Ovary (tissue), 9 donors: ENCODE measurements around the gene OR3A1. TPM values are rescaled to one million over a fixed set of nuclear protein-coding genes. Genes with fewer than 3 reads are reported as not detected.
"Not testable (repeated sequence)": the region's sequence is repeated elsewhere in the genome, so short reads cannot be mapped to it uniquely, and the experiment has no call there.

Source experiments
- DNase-seq, 5 donors: peaks; one replicate each; pipeline ENCODE4 v3.0.0-alpha.2; 2019 to 2020
- H3K27ac ChIP-seq, 2 donors: fragments of 200-600 bp; one replicate each; pipeline versions ENCODE4 v1.5.1 to v1.8.0; 2019 to 2022
- H3K27me3 ChIP-seq: fragments of 200-600 bp; one replicate; pipeline ENCODE4 v1.8.0; 2022
- H3K36me3 ChIP-seq: fragments of 200-600 bp; sonication (generic); one replicate; pipeline ENCODE4 v1.5.1; 2019
- H3K4me1 ChIP-seq: one replicate; pipeline ENCODE4 v1.8.1; 2013; ENCODE audit warnings: mild to moderate bottlenecking, moderate library complexity; ENCODE audit not compliant: insufficient read depth
- H3K4me3 ChIP-seq: fragments of 200-600 bp; sonication (generic); one replicate; pipeline ENCODE4 v1.5.1; 2017
- H3K9me3 ChIP-seq, 2 donors: fragments of 200-600 bp in 1 of 2; sonication (generic) in 1 of 2; one replicate each; pipeline versions ENCODE4 v1.5.1 to v1.8.1; 2013 to 2019; ENCODE audit warnings: mild to moderate bottlenecking in 1 of 2, moderate library complexity in 1 of 2
- EP300 ChIP-seq: sonication (generic); formaldehyde crosslinking; IDR thresholded peaks from one replicate; pipeline ENCODE4 v1.6.1; 2017; ENCODE audit warnings: antibody characterized with exemption
- POLR2A ChIP-seq: fragments of 450-650 bp; IDR thresholded peaks from one replicate; pipeline ENCODE4 v1.6.1; 2017; ENCODE audit warnings: antibody characterized with exemption, mild to moderate bottlenecking, moderate library complexity
- WGBS, 3 donors: extraction: QIAGEN DNeasy Blood & Tissue Kit in 1 of 3; methylation state at CpG; one replicate each; pipeline versions ENCODE4 v1.1.5 to v1.1.7; 2013 to 2017; 5-methylcytosine and 5-hydroxymethylcytosine counted together
- intact Hi-C, 4 donors: fragments of 100-400 bp; cut with DNase I; formaldehyde crosslinking; loops; one replicate each; pipeline versions ENCODE4 v1.11.0 to v1.15.1; 2022 to 2023
- polyA plus RNA-seq, 2 donors: library from polyadenylated mRNA; stranded (reverse); fragments of 200-250 nt in 1 of 2; fragments of 350-450 nt in 1 of 2; fragmentation: Illumina TruSeq in 1 of 2; extraction: RNeasy Lipid Tissue Mini Kit (QIAGEN cat#74804) in 1 of 2; gene quantifications; one replicate each; pipeline ENCODE4 v1.2.3, GENCODE V29; 2013 to 2014
- total RNA-seq, 7 donors: library from RNA; depleted of rRNA in 2 of 7; stranded (reverse); fragments of >200 nt in 2 of 7; fragmentation: NEBNext Ultra II Directional in 3 of 7; extraction: Animal tissue kit (Norgen Biotek cat#: 25700) in 3 of 7; gene quantifications; one replicate each; pipeline versions ENCODE4 v1.1.0 to v1.2.4, GENCODE V29; 2016 to 2023
- TF ChIP-seq, protein P1 (sequence below), 3 donors: fragments of 450-650 bp in 2 of 3; fragments of 200-600 bp in 1 of 3; IDR thresholded peaks; one replicate each; pipeline versions ENCODE4 v1.5.1 to v1.8.0; 2016 to 2022; ENCODE audit warnings: antibody characterized with exemption in 3 of 3, mild to moderate bottlenecking in 1 of 3
- donor health status: DM: no; HTN: no; CAD: no; lungs with moderate emphysema.
- donor health status: DM: no; HTN: no; CAD: no.
- donor health status: Bipolar disorder and iron deficiency.
- donor health status: DM: yes; HTN: yes; CAD: no.
- donor health status: DM: no; HTN: no; CAD: no.
- donor health status: DM: yes; HTN: yes; CAD: no.

The OR3A1 gene
- total and polyA plus RNA-seq, 9 donors, result 0.20 to 0.37 (median 0.28) TPM; not detected in 5

- H3K36me3 ChIP-seq, result no peaks in the 10 kb centered on the region
- no peaks in the 10 kb centered on the region for H3K9me3 ChIP-seq
- TF ChIP-seq, protein P1, sequence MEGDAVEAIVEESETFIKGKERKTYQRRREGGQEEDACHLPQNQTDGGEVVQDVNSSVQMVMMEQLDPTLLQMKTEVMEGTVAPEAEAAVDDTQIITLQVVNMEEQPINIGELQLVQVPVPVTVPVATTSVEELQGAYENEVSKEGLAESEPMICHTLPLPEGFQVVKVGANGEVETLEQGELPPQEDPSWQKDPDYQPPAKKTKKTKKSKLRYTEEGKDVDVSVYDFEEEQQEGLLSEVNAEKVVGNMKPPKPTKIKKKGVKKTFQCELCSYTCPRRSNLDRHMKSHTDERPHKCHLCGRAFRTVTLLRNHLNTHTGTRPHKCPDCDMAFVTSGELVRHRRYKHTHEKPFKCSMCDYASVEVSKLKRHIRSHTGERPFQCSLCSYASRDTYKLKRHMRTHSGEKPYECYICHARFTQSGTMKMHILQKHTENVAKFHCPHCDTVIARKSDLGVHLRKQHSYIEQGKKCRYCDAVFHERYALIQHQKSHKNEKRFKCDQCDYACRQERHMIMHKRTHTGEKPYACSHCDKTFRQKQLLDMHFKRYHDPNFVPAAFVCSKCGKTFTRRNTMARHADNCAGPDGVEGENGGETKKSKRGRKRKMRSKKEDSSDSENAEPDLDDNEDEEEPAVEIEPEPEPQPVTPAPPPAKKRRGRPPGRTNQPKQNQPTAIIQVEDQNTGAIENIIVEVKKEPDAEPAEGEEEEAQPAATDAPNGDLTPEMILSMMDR (IDR thresholded peaks at IDR 0.05), result no peak
- TF ChIP-seq POLR2A (no peak), EP300 (no peak)
- H3K27ac ChIP-seq, result no peak overlapping the region
- H3K27me3 ChIP-seq, result no peaks in the 10 kb centered on the region
- no peaks in the 10 kb centered on the region for H3K4me1 ChIP-seq
- no peak for DNase-seq
- intact Hi-C loops, result no loop called here
- 56 to 74% (median 68%) methylated on average over 3 of the region's 3 CpGs for WGBS, 3 donors
- no peak overlapping the region for H3K4me3 ChIP-seq
Observed at GRCh38 chr17:3316836-3317235, 18.7 kb upstream of the OR3A1 start.

GRCh38 chr17:3308603-3309002 lies 10.4 kb upstream of the OR3A1 start:
- H3K4me3 ChIP-seq, result no peak overlapping the region
- no peak overlapping the region for H3K27ac ChIP-seq
- TF ChIP-seq, protein P1 (IDR thresholded peaks at IDR 0.05), result no peak
- TF ChIP-seq EP300 (no peak), POLR2A (no peak)
- intact Hi-C loops, result no loop called here
- no peaks in the 10 kb centered on the region for H3K36me3 ChIP-seq
- H3K9me3 ChIP-seq, result no peaks in the 10 kb centered on the region
- no peaks in the 10 kb centered on the region for H3K4me1 ChIP-seq
- H3K27me3 ChIP-seq, result no peaks in the 10 kb centered on the region
- no peak for DNase-seq
- WGBS, 3 donors, result 63 to 70% (median 67%) methylated on average over 4 of the region's 4 CpGs

DNA sequence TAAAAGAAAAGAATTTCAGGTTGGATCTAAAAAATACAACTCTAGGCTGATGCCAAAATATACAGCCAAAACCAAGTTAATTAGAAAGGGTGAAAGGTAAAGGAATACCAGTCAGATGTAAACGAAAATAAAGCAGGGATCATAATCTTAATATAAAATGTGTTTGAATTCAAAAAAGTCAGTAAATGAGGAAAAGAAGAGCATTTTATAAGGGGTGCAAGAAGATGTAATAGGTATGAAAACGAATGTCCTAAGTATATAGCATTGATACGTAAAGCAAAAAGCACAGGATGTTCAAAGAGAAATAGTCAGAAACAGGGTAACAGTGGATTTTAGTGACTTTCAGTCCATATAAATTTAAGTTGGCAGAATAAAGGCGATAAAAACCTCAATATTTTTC lies 2.5 kb downstream of the OR3A1 start:
- 62 to 67% (median 62%) methylated on average over 4 of the region's 4 CpGs for WGBS, 3 donors
- Histone ChIP-seq H3K4me1 (no peaks in the 10 kb centered on the region), H3K27me3 (no peaks in the 10 kb centered on the region), H3K4me3 (no peak overlapping the region), H3K9me3 (no peaks in the 10 kb centered on the region), H3K36me3 (no peaks in the 10 kb centered on the region), H3K27ac (no peak overlapping the region)
- no peak for TF ChIP-seq EP300
- no peak for TF ChIP-seq POLR2A
- TF ChIP-seq, protein P1 (IDR thresholded peaks at IDR 0.05), result no peak
- intact Hi-C loops, result no loop called here
- no peak for DNase-seq

DNA sequence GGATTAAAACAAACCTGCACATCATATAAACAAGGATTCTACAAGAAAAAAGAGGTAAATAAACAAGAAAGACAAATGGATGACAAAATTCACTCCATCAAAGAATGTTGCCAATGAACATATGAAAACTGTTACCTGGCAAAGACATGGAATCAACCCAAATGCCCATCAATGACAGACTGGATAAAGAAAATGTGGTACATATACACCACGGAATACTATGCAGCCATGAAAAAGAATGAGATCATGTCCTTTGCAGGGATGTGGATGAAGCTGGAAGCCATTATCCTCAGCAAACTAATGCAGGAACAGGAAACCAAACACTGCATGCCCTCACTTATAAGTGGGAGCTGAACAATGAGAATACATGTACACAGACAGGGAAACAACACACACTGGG lies 4.6 kb downstream of the OR3A1 start:
- H3K27ac ChIP-seq, H3K4me3 ChIP-seq, intact Hi-C loops, H3K4me1 ChIP-seq, H3K27me3 ChIP-seq, DNase-seq, H3K36me3 ChIP-seq, H3K9me3 ChIP-seq: not testable (repeated sequence)
- WGBS, 3 donors, result 84 to 98% (median 95%) methylated on average over 1 of the region's 1 CpG

GRCh38 chr17:3282901-3283300 lies 15.3 kb downstream of the OR3A1 start:
- WGBS, 3 donors, result 66 to 87% (median 74%) methylated on average over 1 of the region's 1 CpG
- TF ChIP-seq, protein P1 (IDR thresholded peaks at IDR 0.05), result no peak
- TF ChIP-seq EP300 (no peak), POLR2A (no peak)

More at GRCh38 chr17:3282901-3283300, 15.3 kb downstream of the OR3A1 start:
- H3K4me3 ChIP-seq, result no peak overlapping the region
- no peaks in the 10 kb centered on the region for H3K27me3 ChIP-seq
- H3K9me3 ChIP-seq, result no peaks in the 10 kb centered on the region
- intact Hi-C loops, result no loop called here
- DNase-seq, result no peak
- H3K4me1 ChIP-seq, result no peaks in the 10 kb centered on the region
- no peak overlapping the region for H3K27ac ChIP-seq
- H3K36me3 ChIP-seq, result no peaks in the 10 kb centered on the region
